Measurements from ENCODE around the gene SNCA. TPM values are rescaled to one million over a fixed set of nuclear protein-coding genes. Genes with fewer than 3 reads are reported as not detected.

SNCA gene
- total RNA-seq, 2 donors from 2014 or later: 0.37 to 0.86 TPM

DNA sequence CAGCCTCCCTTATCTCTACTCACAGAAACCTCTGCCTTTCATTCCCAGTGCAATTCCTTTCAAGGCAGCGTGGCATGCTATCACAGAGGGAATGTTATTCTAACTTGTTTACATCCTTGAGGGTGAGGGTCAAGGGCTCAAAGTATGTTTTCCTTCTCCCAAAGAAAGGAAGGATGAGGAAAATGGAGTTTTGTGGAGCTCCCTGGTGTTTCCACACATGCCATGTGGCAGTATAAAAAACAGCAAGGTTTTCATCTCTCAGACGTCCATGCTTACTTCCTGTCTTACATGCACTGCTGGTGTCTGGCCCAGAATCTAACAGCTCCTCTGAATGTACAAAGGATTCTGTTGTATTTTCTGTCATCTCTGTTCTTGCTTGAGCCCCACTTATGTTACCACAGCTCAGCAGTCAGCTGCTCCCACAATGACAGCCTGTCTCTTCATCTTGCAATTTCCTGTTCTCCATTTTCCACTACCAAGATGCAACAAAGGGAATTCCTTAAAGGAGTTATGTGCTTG is 128.0 kb downstream of the SNCA start:
- Mint-ChIP-seq H3K36me3 (ENCODE audit: insufficient read depth in 2 of 2) (no peaks in the 10 kb centered on the region), H3K27ac (no peak overlapping the region), H3K9me3 (no peaks in the 10 kb centered on the region), H3K27me3 (ENCODE audit: low read depth) (no peaks in the 10 kb centered on the region), H3K4me3 (no peak overlapping the region), H3K4me1 (ENCODE audit: low read depth) (no peaks in the 10 kb centered on the region)
- DNase-seq (no peak), ATAC-seq (replicated peaks in 1 of 2) (no peak)

DNA sequence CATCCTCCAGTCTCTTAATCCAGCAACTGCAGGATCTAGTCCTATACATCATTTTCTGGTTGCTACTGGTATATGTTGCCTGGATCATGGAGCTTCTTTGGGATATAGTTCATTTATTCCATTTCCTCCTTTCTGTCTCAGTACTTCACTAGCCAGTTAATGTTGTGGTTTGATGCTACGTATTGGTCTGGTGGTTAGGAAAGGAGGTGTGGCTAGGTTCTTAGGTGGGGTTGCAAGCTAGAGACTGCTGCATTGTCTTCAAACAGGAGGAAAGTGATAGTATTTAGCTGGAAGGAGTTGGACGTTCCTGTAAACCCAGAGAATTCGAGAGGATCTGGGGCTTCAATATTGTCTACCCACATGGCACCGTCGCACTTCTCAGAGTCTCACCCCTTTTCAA is 129.5 kb downstream of the SNCA start:
- no peak overlapping the region for H3K4me3 Mint-ChIP-seq
- no peaks in the 10 kb centered on the region for H3K27me3 Mint-ChIP-seq (ENCODE audit: low read depth)
- H3K27ac Mint-ChIP-seq: no peak overlapping the region
- H3K36me3 Mint-ChIP-seq (ENCODE audit: insufficient read depth in 2 of 2): no peaks in the 10 kb centered on the region
- no peaks in the 10 kb centered on the region for H3K4me1 Mint-ChIP-seq (ENCODE audit: low read depth)
- no peaks in the 10 kb centered on the region for H3K9me3 Mint-ChIP-seq
- ATAC-seq (replicated peaks in 1 of 2) (no peak), DNase-seq (no peak)

DNA sequence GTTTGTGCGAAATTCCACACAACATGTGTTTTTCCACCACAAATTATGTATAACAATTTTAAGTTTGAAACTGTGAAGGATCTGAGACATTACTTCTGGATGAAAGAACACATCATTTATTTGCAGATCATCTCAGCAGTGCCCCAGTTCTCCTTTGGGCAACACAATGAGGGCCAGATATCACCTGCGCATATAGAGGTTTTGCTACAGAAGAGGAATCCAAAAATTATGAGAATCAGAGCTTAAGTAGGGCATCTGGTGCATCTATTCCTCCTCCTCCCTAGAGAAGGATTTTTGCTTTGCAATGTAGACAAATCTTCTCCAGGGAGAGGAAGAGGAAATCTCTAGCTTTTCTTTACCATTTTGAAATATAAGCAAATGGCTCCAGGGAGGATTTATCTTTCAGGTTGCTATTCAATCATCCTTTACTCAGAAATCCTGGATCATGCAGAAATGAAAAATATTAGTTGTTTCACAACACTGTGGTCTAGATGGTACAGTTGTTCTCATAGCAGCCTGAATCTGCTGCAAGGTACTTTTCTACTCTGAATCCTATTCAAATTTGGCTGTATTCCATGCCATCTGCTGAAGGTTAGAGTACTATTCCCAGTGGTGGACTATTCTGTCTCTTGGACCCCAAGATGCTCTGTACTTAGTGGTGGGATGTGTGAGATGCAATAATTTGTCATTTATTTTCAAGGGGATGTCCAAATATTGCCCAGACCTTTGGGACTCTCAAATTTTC is 132.1 kb downstream of the SNCA start:
- H3K9me3 Mint-ChIP-seq: no peaks in the 10 kb centered on the region
- no peaks in the 10 kb centered on the region for H3K36me3 Mint-ChIP-seq (ENCODE audit: insufficient read depth in 2 of 2)
- DNase-seq: no peak
- no peaks in the 10 kb centered on the region for H3K4me1 Mint-ChIP-seq (ENCODE audit: low read depth)
- no peak overlapping the region for H3K27ac Mint-ChIP-seq
- no peaks in the 10 kb centered on the region for H3K27me3 Mint-ChIP-seq (ENCODE audit: low read depth)
- no peak for ATAC-seq (replicated peaks in 1 of 2)
- no peak overlapping the region for H3K4me3 Mint-ChIP-seq

DNA sequence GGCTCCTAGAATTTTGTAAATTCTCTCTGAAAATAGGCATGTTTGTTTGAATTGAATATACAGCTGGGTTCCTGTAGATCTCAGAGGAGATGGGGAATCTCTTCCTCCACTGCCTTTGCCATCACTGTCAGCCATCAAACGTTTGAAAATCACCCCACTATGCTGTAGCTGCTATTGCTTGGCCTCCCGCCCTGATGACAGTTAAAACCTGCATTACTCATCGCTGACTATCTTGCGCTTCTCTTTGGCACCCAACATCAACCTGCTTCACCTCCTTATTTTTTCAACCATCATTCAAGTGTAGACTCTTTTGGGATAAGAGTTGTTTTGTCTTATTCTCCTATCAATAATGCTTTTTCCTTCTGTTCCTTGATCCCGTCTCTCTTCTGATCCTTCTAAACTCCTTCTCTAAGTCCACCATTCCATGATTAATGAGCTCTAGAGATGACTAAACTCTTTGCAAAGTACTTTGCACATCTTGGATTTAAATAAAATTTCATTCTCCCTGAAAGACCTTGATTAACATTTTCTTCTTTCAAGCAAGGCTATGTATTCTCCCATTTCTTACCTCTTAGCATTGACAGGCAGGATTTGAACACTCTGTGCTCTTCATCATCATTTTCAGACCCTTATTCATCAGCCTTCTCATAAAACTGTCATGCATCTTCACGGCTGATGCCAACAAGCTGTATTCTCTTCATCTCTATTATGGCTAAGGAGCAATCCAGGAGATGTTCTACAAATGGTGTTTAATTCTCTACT is 133.0 kb downstream of the SNCA start:
- H3K4me3 Mint-ChIP-seq: no peak overlapping the region
- no peak for DNase-seq
- no peak for ATAC-seq (replicated peaks in 1 of 2)
- H3K9me3 Mint-ChIP-seq: no peaks in the 10 kb centered on the region
- no peaks in the 10 kb centered on the region for H3K27me3 Mint-ChIP-seq (ENCODE audit: low read depth)
- H3K4me1 Mint-ChIP-seq (ENCODE audit: low read depth): no peaks in the 10 kb centered on the region
- H3K36me3 Mint-ChIP-seq (ENCODE audit: insufficient read depth in 2 of 2): no peaks in the 10 kb centered on the region
- no peak overlapping the region for H3K27ac Mint-ChIP-seq

DNA sequence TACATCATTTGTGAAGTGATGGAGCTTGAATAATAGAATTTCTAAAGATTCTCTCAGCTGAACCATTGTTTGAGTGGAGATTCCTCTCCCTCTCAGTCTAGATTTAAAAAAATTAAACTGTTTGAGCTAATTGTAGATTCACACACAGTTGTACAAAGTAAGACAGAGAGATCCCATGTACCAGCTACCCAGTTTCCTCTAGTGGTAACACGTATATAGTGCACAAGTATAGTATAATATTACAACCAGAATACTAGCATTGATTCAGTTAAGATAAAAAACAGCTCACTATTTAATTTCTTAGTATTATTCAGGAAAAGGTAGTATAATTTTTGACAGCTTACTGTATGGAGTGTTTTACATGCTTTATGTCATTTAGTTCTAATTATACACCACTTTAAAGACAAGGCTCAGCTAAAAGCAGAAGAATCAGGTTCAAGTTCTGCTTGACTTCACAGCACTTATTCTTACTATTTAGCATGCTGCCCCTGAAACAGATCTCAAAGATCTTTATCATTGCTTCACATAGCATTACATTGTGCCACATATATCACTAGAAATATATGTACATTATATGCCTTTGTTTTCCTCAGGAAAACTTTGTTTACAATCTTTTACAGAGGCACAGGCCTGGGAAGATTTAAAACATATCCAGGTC is 136.1 kb downstream of the SNCA start:
- no peak overlapping the region for H3K4me3 Mint-ChIP-seq
- H3K9me3 Mint-ChIP-seq: no peaks in the 10 kb centered on the region
- no peaks in the 10 kb centered on the region for H3K27me3 Mint-ChIP-seq (ENCODE audit: low read depth)
- no peaks in the 10 kb centered on the region for H3K36me3 Mint-ChIP-seq (ENCODE audit: insufficient read depth in 2 of 2)
- no peaks in the 10 kb centered on the region for H3K4me1 Mint-ChIP-seq (ENCODE audit: low read depth)
- ATAC-seq (replicated peaks in 1 of 2): no peak
- DNase-seq: no peak
- H3K27ac Mint-ChIP-seq: no peak overlapping the region

DNA sequence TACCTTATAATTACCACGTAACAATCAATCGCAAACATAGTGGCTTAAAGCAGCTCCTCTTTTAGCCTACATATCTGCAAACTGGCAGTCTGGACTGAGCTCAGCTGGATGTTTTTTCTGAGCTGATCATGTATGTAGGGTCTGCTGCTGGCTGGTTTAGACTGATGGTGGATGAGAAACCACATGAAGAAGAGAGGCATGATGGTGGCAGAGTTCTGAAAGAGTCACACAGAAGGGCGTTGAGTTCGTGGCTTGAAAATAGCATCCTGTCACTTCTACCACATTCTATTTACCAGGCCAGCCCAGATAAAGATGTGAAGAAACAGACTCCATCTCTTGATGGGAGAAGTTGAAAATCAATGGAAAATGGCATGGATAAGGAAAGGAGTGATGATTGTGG is 151.3 kb downstream of the SNCA start:
- Mint-ChIP-seq H3K27me3 (ENCODE audit: low read depth) (peaks cover 19% of the 10 kb centered on the region), H3K36me3 (ENCODE audit: insufficient read depth in 2 of 2) (peaks cover 0 to 4% of the 10 kb centered on the region in 2 donors), H3K4me3 (no peak overlapping the region), H3K4me1 (ENCODE audit: low read depth) (no peaks in the 10 kb centered on the region), H3K9me3 (peaks cover 3 to 7% of the 10 kb centered on the region in 2 donors), H3K27ac (no peak overlapping the region)
- DNase-seq (no peak), ATAC-seq (replicated peaks in 1 of 2) (no peak)

DNA sequence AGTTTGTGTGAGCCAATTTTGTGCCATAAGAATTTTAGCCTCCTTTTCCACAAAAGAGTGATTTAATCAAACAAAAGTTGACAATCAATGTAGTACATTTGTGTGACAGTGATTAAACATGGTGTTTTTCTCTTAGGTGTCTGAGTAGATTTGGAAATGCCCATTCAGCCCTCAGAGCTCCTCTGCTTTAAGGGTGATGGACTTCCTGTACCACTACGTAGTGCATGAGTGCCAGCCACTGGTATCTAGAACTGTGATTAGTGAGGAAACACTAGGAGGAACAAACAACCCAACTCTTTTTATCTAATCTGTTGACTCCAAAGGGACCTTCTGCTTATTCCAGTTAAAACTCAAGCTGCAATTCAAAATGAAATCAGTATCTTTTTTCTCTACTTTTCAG is 151.7 kb downstream of the SNCA start:
- Mint-ChIP-seq H3K4me1 (ENCODE audit: low read depth) (no peaks in the 10 kb centered on the region), H3K27ac (no peak overlapping the region), H3K36me3 (ENCODE audit: insufficient read depth in 2 of 2) (peaks cover 0 to 4% of the 10 kb centered on the region in 2 donors), H3K4me3 (no peak overlapping the region), H3K27me3 (ENCODE audit: low read depth) (peaks cover 19% of the 10 kb centered on the region), H3K9me3 (peaks cover 3 to 7% of the 10 kb centered on the region in 2 donors)
- ATAC-seq (replicated peaks in 1 of 2) (no peak), DNase-seq (no peak)

DNA sequence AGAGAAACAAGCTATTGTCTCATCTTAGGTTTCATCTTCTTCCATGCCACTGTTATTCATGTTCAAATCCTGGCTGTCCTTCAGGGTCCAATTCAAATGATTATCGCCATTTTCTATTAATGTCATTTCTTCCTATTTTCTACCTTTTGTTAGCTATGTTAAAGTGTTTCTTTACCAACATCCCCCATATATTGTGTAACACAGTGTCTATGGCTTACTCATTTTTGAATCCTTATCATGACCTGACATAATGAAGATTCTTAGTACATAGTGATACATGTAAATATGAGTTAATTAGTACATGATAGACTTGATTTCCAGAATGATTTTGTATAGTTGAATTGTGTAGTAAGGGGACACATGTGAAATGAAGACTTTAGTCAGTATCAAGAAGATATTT is 152.4 kb downstream of the SNCA start:
- H3K9me3 Mint-ChIP-seq: peaks cover 0 to 7% of the 10 kb centered on the region in 2 donors
- DNase-seq: no peak
- no peak overlapping the region for H3K27ac Mint-ChIP-seq
- H3K4me1 Mint-ChIP-seq (ENCODE audit: low read depth): no peaks in the 10 kb centered on the region
- peaks cover 0 to 3% of the 10 kb centered on the region in 2 donors for H3K36me3 Mint-ChIP-seq (ENCODE audit: insufficient read depth in 2 of 2)
- peaks cover 17% of the 10 kb centered on the region for H3K27me3 Mint-ChIP-seq (ENCODE audit: low read depth)
- no peak for ATAC-seq (replicated peaks in 1 of 2)
- H3K4me3 Mint-ChIP-seq: no peak overlapping the region

DNA sequence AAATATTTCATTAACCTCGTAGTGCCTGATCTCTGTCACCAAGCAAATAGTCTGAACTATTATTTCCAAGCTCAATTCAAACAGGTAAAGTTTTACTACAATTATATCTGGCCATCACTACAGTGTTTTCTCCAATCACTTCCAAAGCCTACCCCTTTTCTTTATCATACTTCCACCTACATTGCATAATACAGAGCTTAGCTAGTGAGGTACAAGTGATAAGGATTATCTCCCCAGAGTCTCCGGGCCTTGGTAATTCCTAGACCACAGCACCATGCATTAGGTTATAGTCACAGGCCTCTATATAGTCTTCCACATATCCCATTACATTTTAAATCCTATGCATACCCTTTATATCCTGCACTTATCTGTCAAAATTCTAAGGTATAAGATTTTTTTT is 154.2 kb downstream of the SNCA start:
- ATAC-seq (replicated peaks in 1 of 2): no peak
- H3K4me3 Mint-ChIP-seq: no peak overlapping the region
- no peak for DNase-seq
- H3K4me1 Mint-ChIP-seq (ENCODE audit: low read depth): no peaks in the 10 kb centered on the region
- H3K9me3 Mint-ChIP-seq: peaks cover 0 to 7% of the 10 kb centered on the region in 2 donors
- H3K36me3 Mint-ChIP-seq (ENCODE audit: insufficient read depth in 2 of 2): peaks cover 0 to 2% of the 10 kb centered on the region in 2 donors
- H3K27ac Mint-ChIP-seq: no peak overlapping the region
- peaks cover 12% of the 10 kb centered on the region for H3K27me3 Mint-ChIP-seq (ENCODE audit: low read depth)

DNA sequence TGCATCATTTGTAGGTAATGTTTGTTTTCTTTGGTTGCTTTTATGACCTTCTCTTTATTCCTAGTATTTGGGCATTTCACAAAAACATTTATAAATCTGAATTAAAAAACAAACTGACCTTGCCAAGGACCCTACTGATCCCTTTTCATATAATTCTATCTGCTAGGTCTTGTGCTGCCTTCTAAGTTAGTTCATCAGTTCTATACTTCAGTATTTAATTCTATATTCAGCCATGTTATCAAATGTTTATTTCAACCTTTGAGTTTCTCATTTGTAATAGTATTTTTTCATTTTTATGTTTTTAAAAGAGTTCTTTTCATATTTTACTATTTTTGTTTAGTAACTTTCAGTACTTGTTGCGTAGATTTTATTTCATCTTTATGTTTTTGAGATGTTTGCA is 155.3 kb downstream of the SNCA start:
- Mint-ChIP-seq H3K27me3 (ENCODE audit: low read depth) (peaks cover 1% of the 10 kb centered on the region), H3K27ac (no peak overlapping the region), H3K9me3 (peaks cover 2 to 4% of the 10 kb centered on the region in 2 donors), H3K4me1 (ENCODE audit: low read depth) (no peaks in the 10 kb centered on the region), H3K36me3 (ENCODE audit: insufficient read depth in 2 of 2) (peaks cover 0 to 1% of the 10 kb centered on the region in 2 donors), H3K4me3 (no peak overlapping the region)
- DNase-seq (no peak), ATAC-seq (replicated peaks in 1 of 2) (no peak)

DNA sequence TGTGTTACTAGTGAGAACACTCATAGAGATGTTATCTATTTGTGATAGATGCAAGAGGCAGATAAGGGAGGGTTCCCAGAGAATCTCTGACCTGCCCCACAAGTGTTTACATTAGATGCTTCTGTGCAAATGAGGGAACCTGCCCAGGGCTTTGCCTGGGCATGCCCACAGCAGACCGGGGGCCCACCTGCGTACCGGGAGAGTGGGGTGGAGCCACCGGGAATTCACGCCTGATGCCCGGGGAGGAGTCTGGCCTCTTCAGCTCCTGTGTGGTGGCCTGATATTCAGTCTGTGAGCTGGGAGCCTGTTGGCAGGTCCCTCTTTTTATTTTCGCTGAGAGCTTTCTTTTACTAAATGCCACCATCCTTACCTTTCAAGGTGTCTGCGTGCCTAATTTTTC is 155.7 kb downstream of the SNCA start:
- Mint-ChIP-seq H3K27me3 (ENCODE audit: low read depth) (no peaks in the 10 kb centered on the region), H3K9me3 (peaks cover 2 to 4% of the 10 kb centered on the region in 2 donors), H3K36me3 (ENCODE audit: insufficient read depth in 2 of 2) (peaks cover 0 to 1% of the 10 kb centered on the region in 2 donors), H3K4me1 (ENCODE audit: low read depth) (no peaks in the 10 kb centered on the region), H3K4me3 (no peak overlapping the region), H3K27ac (no peak overlapping the region)
- ATAC-seq (replicated peaks in 1 of 2): no peak
- no peak for DNase-seq

DNA sequence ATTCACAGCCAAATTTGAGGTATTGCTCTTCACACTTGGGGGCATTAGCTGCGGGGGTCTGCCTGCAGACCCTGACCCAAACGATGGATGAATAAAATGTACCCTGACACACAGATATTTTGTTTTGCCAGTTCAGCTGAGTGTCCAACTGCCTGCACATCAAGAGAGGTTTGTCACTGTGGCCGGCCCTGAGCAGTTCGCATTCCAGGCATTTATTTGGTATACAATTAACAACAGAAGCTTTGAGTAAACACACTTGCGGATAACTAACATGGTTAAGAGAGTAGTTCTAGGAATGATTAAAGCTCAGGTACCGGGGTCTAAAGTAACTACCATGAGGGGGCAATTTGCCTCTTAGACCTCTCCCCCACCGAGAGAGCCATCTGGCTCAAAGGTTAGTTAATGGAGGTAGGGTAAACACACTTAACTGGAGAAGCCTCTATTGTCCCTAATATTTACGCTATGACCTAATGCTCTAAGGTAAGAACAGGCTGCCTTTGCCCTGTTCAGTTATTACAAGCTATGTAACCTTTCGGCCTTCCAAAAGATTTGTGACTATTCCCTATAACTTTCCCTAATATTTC is 162.0 kb downstream of the SNCA start:
- no peak for ATAC-seq (replicated peaks in 1 of 2)
- peaks cover 6% of the 10 kb centered on the region for H3K27me3 Mint-ChIP-seq (ENCODE audit: low read depth)

More for the DNA sequence above, 162.0 kb downstream of the SNCA start:
- Mint-ChIP-seq H3K36me3 (ENCODE audit: insufficient read depth in 2 of 2) (peaks cover 0 to 1% of the 10 kb centered on the region in 2 donors), H3K4me1 (ENCODE audit: low read depth) (no peaks in the 10 kb centered on the region), H3K27ac (no peak overlapping the region), H3K4me3 (no peak overlapping the region), H3K9me3 (peaks cover 2 to 3% of the 10 kb centered on the region in 2 donors)
- no peak for DNase-seq
